HepG2 (cell line): ENCODE data around the gene PIGO.

Experiments used
- CTCF ChIP-seq: sonication (generic); formaldehyde crosslinking; IDR thresholded peaks from 2 replicates; pipeline ENCODE4 v1.5.0; 2020; ENCODE audit warnings: mild to moderate bottlenecking, missing genetic modification reagents, moderate library complexity
- DPF2 ChIP-seq: sonication (generic); formaldehyde crosslinking; IDR thresholded peaks from 2 replicates; pipeline ENCODE4 v1.4.0; 2020; ENCODE audit warnings: mild to moderate bottlenecking, low read depth, missing genetic modification reagents, borderline replicate concordance
- ETV6 ChIP-seq: sonication (generic); formaldehyde crosslinking; conservative IDR thresholded peaks from 2 replicates; pipeline ENCODE4 v1.4.0; 2020; ENCODE audit warnings: missing genetic modification reagents
- FOXA1 ChIP-seq, 2 experiments: fragments of 450-650 bp in 1 of 2; sonication (generic) in 1 of 2; formaldehyde crosslinking in 1 of 2; IDR thresholded peaks; 2 replicates each; pipeline versions ENCODE4 v1.4.0 to v1.6.1; 2016 to 2020; ENCODE audit warnings: missing genetic modification reagents in 1 of 2
- GATA4 ChIP-seq: sonication (generic); IDR thresholded peaks from 2 replicates; pipeline ENCODE4 v1.6.1; 2016; ENCODE audit warnings: antibody characterized with exemption, low read depth, borderline replicate concordance
- NR0B2 ChIP-seq: sonication (generic); formaldehyde crosslinking; IDR thresholded peaks from 2 replicates; pipeline ENCODE4 v1.4.0; 2020; ENCODE audit warnings: mild to moderate bottlenecking, missing genetic modification reagents
- RFX5 ChIP-seq: IDR thresholded peaks from 2 replicates; pipeline ENCODE4 v1.6.1; 2011; ENCODE audit warnings: low read depth, low read length, improper control_type of control experiment
- SIN3A ChIP-seq: IDR thresholded peaks from 2 replicates; pipeline ENCODE4 v1.6.1; 2011; ENCODE audit warnings: low read depth, mild to moderate bottlenecking, control low read depth, low read length, borderline replicate concordance
- ZNF234 ChIP-seq: sonication (generic); formaldehyde crosslinking; conservative IDR thresholded peaks from 2 replicates; pipeline ENCODE4 v1.5.1; 2020; ENCODE audit warnings: mild to moderate bottlenecking, missing genetic modification reagents
- ZNF274 ChIP-seq: sonication (generic); formaldehyde crosslinking; IDR thresholded peaks from 2 replicates; pipeline ENCODE4 v1.5.1; 2020; ENCODE audit warnings: mild to moderate bottlenecking, missing genetic modification reagents
- ZNF367 ChIP-seq: sonication (generic); formaldehyde crosslinking; IDR thresholded peaks from 2 replicates; pipeline ENCODE4 v1.4.0; 2020; ENCODE audit warnings: missing genetic modification reagents, borderline replicate concordance
- TF ChIP-seq, protein P1 (sequence below), 2 experiments: IDR thresholded peaks; 2 replicates each; pipeline ENCODE4 v1.6.1; 2011 to 2012; ENCODE audit warnings: low read length in 2 of 2, borderline replicate concordance in 1 of 2, low read depth in 1 of 2, mild to moderate bottlenecking in 1 of 2, moderate library complexity in 1 of 2
- TF ChIP-seq, protein P2 (sequence below): sonication (generic); formaldehyde crosslinking; IDR thresholded peaks from 2 replicates; pipeline ENCODE4 v1.4.0; 2020; ENCODE audit warnings: missing genetic modification reagents

DNA sequence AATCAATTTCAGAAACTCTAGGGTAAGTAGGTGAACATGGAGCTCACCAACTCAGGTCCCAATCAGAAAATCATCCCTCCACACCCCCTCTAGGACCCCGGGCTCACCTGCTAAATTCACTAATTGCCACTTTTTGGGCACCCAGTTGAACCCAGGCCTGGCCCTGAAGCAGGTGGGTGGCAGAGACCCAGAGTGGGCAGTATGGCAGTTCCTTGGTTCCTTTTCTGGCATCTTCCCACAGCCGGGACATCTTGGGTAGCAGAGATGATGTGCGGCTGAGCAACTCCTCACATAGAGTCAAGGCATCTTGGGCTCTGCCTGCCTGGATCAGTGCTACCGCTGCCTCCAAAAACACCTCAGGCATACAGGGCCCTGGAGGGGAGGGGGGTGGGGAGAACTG lies 21.0 kb downstream of the PIGO start:
- TF ChIP-seq DPF2 (CRISPR knock-in tag): no peak
- TF ChIP-seq NR0B2 (CRISPR knock-in tag): no peak
- TF ChIP-seq SIN3A: no peak
- TF ChIP-seq CTCF: no peak
- TF ChIP-seq, protein P1, sequence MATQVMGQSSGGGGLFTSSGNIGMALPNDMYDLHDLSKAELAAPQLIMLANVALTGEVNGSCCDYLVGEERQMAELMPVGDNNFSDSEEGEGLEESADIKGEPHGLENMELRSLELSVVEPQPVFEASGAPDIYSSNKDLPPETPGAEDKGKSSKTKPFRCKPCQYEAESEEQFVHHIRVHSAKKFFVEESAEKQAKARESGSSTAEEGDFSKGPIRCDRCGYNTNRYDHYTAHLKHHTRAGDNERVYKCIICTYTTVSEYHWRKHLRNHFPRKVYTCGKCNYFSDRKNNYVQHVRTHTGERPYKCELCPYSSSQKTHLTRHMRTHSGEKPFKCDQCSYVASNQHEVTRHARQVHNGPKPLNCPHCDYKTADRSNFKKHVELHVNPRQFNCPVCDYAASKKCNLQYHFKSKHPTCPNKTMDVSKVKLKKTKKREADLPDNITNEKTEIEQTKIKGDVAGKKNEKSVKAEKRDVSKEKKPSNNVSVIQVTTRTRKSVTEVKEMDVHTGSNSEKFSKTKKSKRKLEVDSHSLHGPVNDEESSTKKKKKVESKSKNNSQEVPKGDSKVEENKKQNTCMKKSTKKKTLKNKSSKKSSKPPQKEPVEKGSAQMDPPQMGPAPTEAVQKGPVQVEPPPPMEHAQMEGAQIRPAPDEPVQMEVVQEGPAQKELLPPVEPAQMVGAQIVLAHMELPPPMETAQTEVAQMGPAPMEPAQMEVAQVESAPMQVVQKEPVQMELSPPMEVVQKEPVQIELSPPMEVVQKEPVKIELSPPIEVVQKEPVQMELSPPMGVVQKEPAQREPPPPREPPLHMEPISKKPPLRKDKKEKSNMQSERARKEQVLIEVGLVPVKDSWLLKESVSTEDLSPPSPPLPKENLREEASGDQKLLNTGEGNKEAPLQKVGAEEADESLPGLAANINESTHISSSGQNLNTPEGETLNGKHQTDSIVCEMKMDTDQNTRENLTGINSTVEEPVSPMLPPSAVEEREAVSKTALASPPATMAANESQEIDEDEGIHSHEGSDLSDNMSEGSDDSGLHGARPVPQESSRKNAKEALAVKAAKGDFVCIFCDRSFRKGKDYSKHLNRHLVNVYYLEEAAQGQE (IDR thresholded peaks at IDR 0.05; ENCODE audit: borderline replicate concordance in 1 of 2, low read depth in 1 of 2, low read length in 2 of 2): no peak
- TF ChIP-seq, protein P2, sequence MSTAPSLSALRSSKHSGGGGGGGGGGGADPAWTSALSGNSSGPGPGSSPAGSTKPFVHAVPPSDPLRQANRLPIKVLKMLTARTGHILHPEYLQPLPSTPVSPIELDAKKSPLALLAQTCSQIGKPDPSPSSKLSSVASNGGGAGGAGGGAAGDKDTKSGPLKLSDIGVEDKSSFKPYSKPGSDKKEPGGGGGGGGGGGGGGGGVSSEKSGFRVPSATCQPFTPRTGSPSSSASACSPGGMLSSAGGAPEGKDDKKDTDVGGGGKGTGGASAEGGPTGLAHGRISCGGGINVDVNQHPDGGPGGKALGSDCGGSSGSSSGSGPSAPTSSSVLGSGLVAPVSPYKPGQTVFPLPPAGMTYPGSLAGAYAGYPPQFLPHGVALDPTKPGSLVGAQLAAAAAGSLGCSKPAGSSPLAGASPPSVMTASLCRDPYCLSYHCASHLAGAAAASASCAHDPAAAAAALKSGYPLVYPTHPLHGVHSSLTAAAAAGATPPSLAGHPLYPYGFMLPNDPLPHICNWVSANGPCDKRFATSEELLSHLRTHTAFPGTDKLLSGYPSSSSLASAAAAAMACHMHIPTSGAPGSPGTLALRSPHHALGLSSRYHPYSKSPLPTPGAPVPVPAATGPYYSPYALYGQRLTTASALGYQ (CRISPR knock-in tag): no peak
- no peak for TF ChIP-seq ZNF234 (CRISPR knock-in tag)
- no peak for TF ChIP-seq ZNF274
- no peak for TF ChIP-seq RFX5
- TF ChIP-seq ETV6 (CRISPR knock-in tag): no peak
- TF ChIP-seq FOXA1 (IDR thresholded peaks at IDR 0.05): no peak
- no peak for TF ChIP-seq FOXA1 (CRISPR knock-in tag; IDR thresholded peaks at IDR 0.05)
- TF ChIP-seq ZNF367 (CRISPR knock-in tag): no peak
- TF ChIP-seq GATA4: no peak
